Esophagus muscularis mucosa (tissue), 4 donors: Measurements from ENCODE around the gene RANBP3. TPM values are rescaled to one million over a fixed set of nuclear protein-coding genes. Genes with fewer than 3 reads are reported as not detected.

Experiments
- DNase-seq: peaks from one replicate; pipeline ENCODE4 v3.0.0-alpha.2; 2017; ENCODE audit errors: extremely low spot score
- H3K27ac ChIP-seq, 4 donors: fragments of 200-600 bp; sonication (generic); replicated peaks in 1 of 4; 1 replicate in 3 of 4; 2 replicates in 1 of 4; pipeline ENCODE4 v1.5.1; 2016 to 2019; ENCODE audit warnings: mild to moderate bottlenecking in 1 of 4
- H3K27me3 ChIP-seq, 4 donors: fragments of 200-600 bp; sonication (generic); one replicate each; pipeline versions ENCODE4 v1.5.1 to v1.6.0; 2016 to 2019
- H3K36me3 ChIP-seq, 4 donors: fragments of 200-600 bp; sonication (generic); one replicate each; pipeline ENCODE4 v1.5.1; 2016 to 2019
- H3K4me1 ChIP-seq, 4 donors: fragments of 200-600 bp; sonication (generic); one replicate each; pipeline ENCODE4 v1.5.1; 2016 to 2019
- H3K4me3 ChIP-seq, 4 donors: fragments of 200-600 bp; sonication (generic); 1 replicate in 2 of 4; 2 replicates in 2 of 4; pipeline ENCODE4 v1.5.1; 2016 to 2019; ENCODE audit warnings: mild to moderate bottlenecking in 4 of 4, moderate library complexity in 1 of 4
- H3K9me3 ChIP-seq, 4 donors: fragments of 200-600 bp; sonication (generic); 1 replicate in 3 of 4; 2 replicates in 1 of 4; pipeline ENCODE4 v1.5.1; 2016 to 2019
- EP300 ChIP-seq: sonication (generic); formaldehyde crosslinking; IDR thresholded peaks from one replicate; pipeline ENCODE4 v1.6.1; 2017; ENCODE audit warnings: antibody characterized with exemption
- POLR2A ChIP-seq: fragments of 450-650 bp; IDR thresholded peaks from one replicate; pipeline ENCODE4 v1.6.1; 2017; ENCODE audit warnings: antibody characterized with exemption, moderate library complexity, mild to moderate bottlenecking, low read depth
- POLR2AphosphoS5 ChIP-seq, 2 donors: sonication (generic); formaldehyde crosslinking; IDR thresholded peaks; one replicate each; pipeline ENCODE4 v1.6.1; 2017; ENCODE audit warnings: antibody characterized with exemption in 2 of 2
- WGBS: methylation state at CpG from one replicate; pipeline ENCODE4 v1.1.5; 2018; 5-methylcytosine and 5-hydroxymethylcytosine counted together
- intact Hi-C: fragments of 100-400 bp; cut with DNase I; formaldehyde crosslinking; loops from one replicate; pipeline ENCODE4 v1.15.1; 2023
- total RNA-seq, 4 donors: library from RNA; depleted of rRNA; stranded (reverse); fragments of >200 nt; gene quantifications; one replicate each; pipeline versions ENCODE4 v1.1.0 to v1.2.1, GENCODE V29; 2016
- TF ChIP-seq, protein P1 (sequence below), 3 experiments: fragments of 200-600 bp in 2 of 3; fragments of 450-650 bp in 1 of 3; sonication (generic) in 2 of 3; IDR thresholded peaks; one replicate each; pipeline ENCODE4 v1.5.1; 2017 to 2019; ENCODE audit warnings: antibody characterized with exemption in 3 of 3, mild to moderate bottlenecking in 2 of 3, moderate library complexity in 1 of 3

RANBP3 gene
- total RNA-seq, 4 donors from 2014 or later: 92.2 to 127 (median 102) TPM

DNA sequence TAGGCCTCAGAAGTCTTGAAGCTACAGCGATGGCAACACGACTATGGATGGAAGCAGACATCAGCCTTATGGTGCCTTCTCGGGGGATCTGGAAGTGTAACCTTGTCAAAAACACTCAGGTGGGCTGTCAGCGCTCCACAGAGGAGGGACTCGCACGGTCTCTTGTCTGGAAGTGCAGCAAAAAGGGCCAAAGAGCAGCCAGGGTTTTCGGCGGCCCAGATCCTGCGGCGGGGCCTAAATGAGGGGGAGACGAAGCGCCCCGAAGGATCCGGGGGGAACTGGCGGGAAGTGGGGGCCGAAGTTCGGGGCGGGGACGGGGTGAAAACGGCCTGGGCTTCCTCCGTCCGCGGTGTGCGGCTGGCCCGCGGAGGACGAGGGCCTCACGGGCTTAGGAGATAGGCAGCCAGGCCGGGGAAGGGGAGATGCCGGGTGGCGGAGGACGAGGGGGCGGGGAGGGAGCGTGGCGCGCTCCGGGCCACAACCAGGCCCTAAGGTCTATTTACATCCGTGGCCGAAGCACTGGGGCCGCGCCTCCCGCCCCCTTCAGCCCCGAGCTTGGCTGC lies 637 bp downstream of the RANBP3 start:
- 1% methylated on average over 28 of the region's 43 CpGs for WGBS
- intact Hi-C loops: no loop called here
- H3K4me1 ChIP-seq: peaks cover 41 to 73% (median 70%) of the 10 kb centered on the region in 4 donors

DNA sequence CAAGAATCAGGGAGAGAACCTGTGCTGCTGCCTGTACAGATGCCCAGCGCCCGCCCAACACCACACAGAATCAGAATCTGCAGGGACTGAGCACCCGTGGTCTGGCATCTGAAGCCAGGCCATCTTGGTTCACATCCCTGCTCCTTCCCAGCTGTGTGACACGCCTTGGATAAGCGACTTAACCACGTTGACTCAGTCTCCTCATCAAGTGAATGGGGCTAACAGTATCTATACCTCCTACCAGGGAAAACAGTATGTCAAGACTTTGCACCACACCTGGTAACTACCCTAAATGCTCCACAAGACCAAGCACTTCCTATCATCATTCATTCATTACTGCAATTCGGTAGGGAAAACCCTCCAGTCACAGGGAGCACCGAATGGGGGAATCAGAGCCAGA lies 1.2 kb downstream of the RANBP3 start:
- intact Hi-C loops: no loop called here
- Histone ChIP-seq H3K4me1 (peaks cover 41 to 78% (median 73%) of the 10 kb centered on the region in 4 donors), H3K9me3 (no peaks in the 10 kb centered on the region), H3K27ac (peak overlapping the region in 3 of 4 donors; percentile 91 to 93 (median 91)), H3K36me3 (peaks cover 0 to 25% (median 16%) of the 10 kb centered on the region in 4 donors), H3K27me3 (no peaks in the 10 kb centered on the region), H3K4me3 (peak overlapping the region; percentile 75 to 99 (median 94))
- 70% methylated on average over 6 of the region's 8 CpGs for WGBS
- no peak for TF ChIP-seq EP300
- TF ChIP-seq, protein P1, sequence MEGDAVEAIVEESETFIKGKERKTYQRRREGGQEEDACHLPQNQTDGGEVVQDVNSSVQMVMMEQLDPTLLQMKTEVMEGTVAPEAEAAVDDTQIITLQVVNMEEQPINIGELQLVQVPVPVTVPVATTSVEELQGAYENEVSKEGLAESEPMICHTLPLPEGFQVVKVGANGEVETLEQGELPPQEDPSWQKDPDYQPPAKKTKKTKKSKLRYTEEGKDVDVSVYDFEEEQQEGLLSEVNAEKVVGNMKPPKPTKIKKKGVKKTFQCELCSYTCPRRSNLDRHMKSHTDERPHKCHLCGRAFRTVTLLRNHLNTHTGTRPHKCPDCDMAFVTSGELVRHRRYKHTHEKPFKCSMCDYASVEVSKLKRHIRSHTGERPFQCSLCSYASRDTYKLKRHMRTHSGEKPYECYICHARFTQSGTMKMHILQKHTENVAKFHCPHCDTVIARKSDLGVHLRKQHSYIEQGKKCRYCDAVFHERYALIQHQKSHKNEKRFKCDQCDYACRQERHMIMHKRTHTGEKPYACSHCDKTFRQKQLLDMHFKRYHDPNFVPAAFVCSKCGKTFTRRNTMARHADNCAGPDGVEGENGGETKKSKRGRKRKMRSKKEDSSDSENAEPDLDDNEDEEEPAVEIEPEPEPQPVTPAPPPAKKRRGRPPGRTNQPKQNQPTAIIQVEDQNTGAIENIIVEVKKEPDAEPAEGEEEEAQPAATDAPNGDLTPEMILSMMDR (IDR thresholded peaks at IDR 0.05): no peak
- no peak for TF ChIP-seq POLR2AphosphoS5 (IDR thresholded peaks at IDR 0.05)
- TF ChIP-seq POLR2A: no peak
- no peak for DNase-seq

More for the DNA sequence above, 637 bp downstream of the RANBP3 start:
- Histone ChIP-seq H3K27ac (peak overlapping the region; percentile 91 to 93 (median 92)), H3K4me3 (peak overlapping the region; percentile 75 to 99 (median 94)), H3K9me3 (no peaks in the 10 kb centered on the region), H3K36me3 (peaks cover 0 to 21% (median 16%) of the 10 kb centered on the region in 4 donors), H3K27me3 (no peaks in the 10 kb centered on the region)
- DNase-seq: no peak
- TF ChIP-seq, protein P1 (IDR thresholded peaks at IDR 0.05): no peak
- TF ChIP-seq POLR2A (no peak), EP300 (no peak)

DNA sequence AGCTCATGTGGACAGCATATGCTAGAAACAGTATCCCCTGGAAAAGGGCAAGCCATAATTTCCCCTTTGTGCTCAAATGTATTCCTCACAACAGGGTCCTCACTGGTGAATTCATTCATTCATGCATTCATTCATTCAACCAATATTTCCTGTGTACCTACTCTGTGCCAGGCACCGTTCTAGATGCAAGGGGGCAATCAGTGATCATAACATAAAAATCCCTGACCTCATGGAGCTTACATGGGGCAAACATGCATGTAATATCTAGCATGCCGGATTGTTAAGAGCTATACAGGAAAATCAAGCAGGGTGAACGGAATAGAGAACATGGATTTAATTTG lies 2.6 kb downstream of the RANBP3 start:
- Histone ChIP-seq H3K4me1 (peaks cover 42 to 88% (median 77%) of the 10 kb centered on the region in 4 donors), H3K4me3 (no peak overlapping the region), H3K27me3 (no peaks in the 10 kb centered on the region), H3K36me3 (peaks cover 0 to 25% (median 16%) of the 10 kb centered on the region in 4 donors), H3K27ac (no peak overlapping the region), H3K9me3 (no peaks in the 10 kb centered on the region)
- intact Hi-C loops: no loop called here
- 83% methylated on average over 3 of the region's 3 CpGs for WGBS
- no peak for TF ChIP-seq POLR2A
- TF ChIP-seq, protein P1 (IDR thresholded peaks at IDR 0.05): no peak
- no peak for DNase-seq

GRCh38 chr19:5974721-5975387 lies 3.1 kb downstream of the RANBP3 start:
- Histone ChIP-seq H3K27me3 (no peaks in the 10 kb centered on the region), H3K4me1 (peaks cover 47 to 89% (median 78%) of the 10 kb centered on the region in 4 donors), H3K27ac (no peak overlapping the region), H3K4me3 (no peak overlapping the region), H3K36me3 (peaks cover 0 to 25% (median 16%) of the 10 kb centered on the region in 4 donors), H3K9me3 (no peaks in the 10 kb centered on the region)
- no peak for DNase-seq
- 73% methylated on average over 10 of the region's 10 CpGs for WGBS
- intact Hi-C loops: no loop called here
- TF ChIP-seq POLR2A (no peak), EP300 (no peak), POLR2AphosphoS5 (IDR thresholded peaks at IDR 0.05) (no peak)
- TF ChIP-seq, protein P1 (IDR thresholded peaks at IDR 0.05): no peak
